AG04450 (cell line): ENCODE data around the gene RAE1. TPM values are rescaled to one million over a fixed set of nuclear protein-coding genes. Genes with fewer than 3 reads are reported as not detected.

Experiments
- CTCF ChIA-PET: fragments of 300-600, 350-600 bp; formaldehyde crosslinking; extraction: SDS; loops from one replicate; lab custom pipeline; 2022; ENCODE audit warnings: antibody characterized with exemption, inconsistent platforms; lab: Charles Lee
- POLR2A ChIA-PET: fragments of 350-600 bp; formaldehyde crosslinking; extraction: SDS; loops from one replicate; lab custom pipeline; 2021; ENCODE audit warnings: antibody characterized with exemption, inconsistent platforms; lab: Yijun Ruan, JAX
- DNase-seq: peaks from one replicate; pipeline ENCODE4 v3.0.0-alpha.2; 2011; ENCODE audit warnings: low read depth, low spot score
- H3K27ac ChIP-seq: one replicate; pipeline ENCODE4 v1.5.1; 2012; ENCODE audit warnings: low read depth, low read length, control low read depth
- H3K27me3 ChIP-seq: one replicate; pipeline ENCODE4 v1.6.0; 2012; ENCODE audit warnings: low read length; ENCODE audit not compliant: control insufficient read depth, insufficient read depth
- H3K4me3 ChIP-seq: 2 replicates; pipeline ENCODE4 v1.5.1; 2011; ENCODE audit warnings: mild to moderate bottlenecking, low read depth, low read length, control low read depth
- H3K9me3 ChIP-seq: 2 replicates; pipeline ENCODE4 v1.5.1; 2012; ENCODE audit warnings: low read length; ENCODE audit not compliant: control insufficient read depth, insufficient read depth
- polyA plus RNA-seq: library from polyadenylated mRNA; depleted of rRNA; stranded (reverse); fragments of >200 nt; gene quantifications from 2 replicates; pipeline ENCODE4 v1.2.3, GENCODE V29; 2011
- TF ChIP-seq, protein P1 (sequence below): IDR thresholded peaks from 2 replicates; pipeline ENCODE4 v1.5.1; 2011; ENCODE audit warnings: low read depth, low read length, control low read depth, inconsistent platforms

Gene RAE1
- polyA plus RNA-seq, 1 experiment = 45.8 TPM

- H3K9me3 ChIP-seq = no peaks in the 10 kb centered on the region; the same call in 1 of the 2 replicates
- POLR2A ChIA-PET = no interaction called here
These were observed 27.7 kb downstream of the RAE1 start for GRCh38 chr20:57378646-57379262.

DNA sequence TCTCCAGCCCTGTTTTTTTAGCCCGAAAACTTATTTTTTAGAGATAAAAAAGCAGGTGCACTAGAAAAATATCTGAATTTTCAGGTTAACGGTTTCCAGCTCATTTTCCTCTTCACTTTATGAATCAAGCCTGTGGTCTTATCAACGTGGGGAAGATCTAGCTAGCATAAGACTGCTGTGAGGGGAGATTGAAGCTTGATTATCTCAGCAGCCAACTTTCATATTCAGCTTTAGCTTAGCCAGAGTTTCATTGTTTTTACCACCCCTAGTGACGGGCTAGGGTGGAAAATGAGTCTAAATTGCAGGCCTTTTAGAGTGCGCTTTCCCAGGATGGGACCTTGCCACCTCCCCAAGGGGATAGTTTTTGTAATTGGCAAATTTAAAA is 28.2 kb downstream of the RAE1 start:
- CTCF ChIA-PET = interaction anchor here (1.0 to 2.1 kb wide), 6 partner anchors 10 to 831 kb away, joined by 3 to 17 read pairs (median 3); no protein-coding TSS in a partner anchor
- no peak for DNase-seq
- Histone ChIP-seq H3K27ac (no peak overlapping the region), H3K27me3 (no peaks in the 10 kb centered on the region), H3K4me3 (no peak overlapping the region), H3K9me3 (no peaks in the 10 kb centered on the region; the same call in 1 of the 2 replicates)
- POLR2A ChIA-PET = no interaction called here
- TF ChIP-seq, protein P1, sequence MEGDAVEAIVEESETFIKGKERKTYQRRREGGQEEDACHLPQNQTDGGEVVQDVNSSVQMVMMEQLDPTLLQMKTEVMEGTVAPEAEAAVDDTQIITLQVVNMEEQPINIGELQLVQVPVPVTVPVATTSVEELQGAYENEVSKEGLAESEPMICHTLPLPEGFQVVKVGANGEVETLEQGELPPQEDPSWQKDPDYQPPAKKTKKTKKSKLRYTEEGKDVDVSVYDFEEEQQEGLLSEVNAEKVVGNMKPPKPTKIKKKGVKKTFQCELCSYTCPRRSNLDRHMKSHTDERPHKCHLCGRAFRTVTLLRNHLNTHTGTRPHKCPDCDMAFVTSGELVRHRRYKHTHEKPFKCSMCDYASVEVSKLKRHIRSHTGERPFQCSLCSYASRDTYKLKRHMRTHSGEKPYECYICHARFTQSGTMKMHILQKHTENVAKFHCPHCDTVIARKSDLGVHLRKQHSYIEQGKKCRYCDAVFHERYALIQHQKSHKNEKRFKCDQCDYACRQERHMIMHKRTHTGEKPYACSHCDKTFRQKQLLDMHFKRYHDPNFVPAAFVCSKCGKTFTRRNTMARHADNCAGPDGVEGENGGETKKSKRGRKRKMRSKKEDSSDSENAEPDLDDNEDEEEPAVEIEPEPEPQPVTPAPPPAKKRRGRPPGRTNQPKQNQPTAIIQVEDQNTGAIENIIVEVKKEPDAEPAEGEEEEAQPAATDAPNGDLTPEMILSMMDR = no peak

More at GRCh38 chr20:57378646-57379262, 27.7 kb downstream of the RAE1 start:
- Histone ChIP-seq H3K4me3 (no peak overlapping the region), H3K27me3 (no peaks in the 10 kb centered on the region), H3K27ac (no peak overlapping the region)
- DNase-seq = no peak
- CTCF ChIA-PET = interaction anchor here (1.0 to 2.1 kb wide), 4 partner anchors 117 to 831 kb away, joined by 3 to 17 read pairs (median 4); no protein-coding TSS in a partner anchor
- TF ChIP-seq, protein P1 = no peak

- POLR2A ChIA-PET = no interaction called here
- Histone ChIP-seq H3K9me3 (no peaks in the 10 kb centered on the region), H3K27me3 (no peaks in the 10 kb centered on the region), H3K4me3 (no peak overlapping the region), H3K27ac (no peak overlapping the region)
- CTCF ChIA-PET = interaction anchor here (0.6 to 2.7 kb wide), 10 partner anchors 11 to 830 kb away, joined by 3 to 30 read pairs (median 4); no protein-coding TSS in a partner anchor
- TF ChIP-seq, protein P1 = no peak
- no peak for DNase-seq
These were observed 29.2 kb downstream of the RAE1 start for GRCh38 chr20:57380081-57380750.

- CTCF ChIA-PET = interaction anchor here (0.5 to 2.7 kb wide), 29 partner anchors 9 to 1267 kb away, joined by 3 to 38 read pairs (median 4); partner anchors contain the start of gene RBM38
- POLR2A ChIA-PET = no interaction called here
- H3K9me3 ChIP-seq = no peaks in the 10 kb centered on the region
- TF ChIP-seq, protein P1 = peak; percentile 97
- DNase-seq = peak; percentile 34
- no peak overlapping the region for H3K4me3 ChIP-seq
- H3K27ac ChIP-seq = no peak overlapping the region
- no peaks in the 10 kb centered on the region for H3K27me3 ChIP-seq
These were observed 30.8 kb downstream of the RAE1 start for GRCh38 chr20:57381596-57382503.
